Measurements from ENCODE around the gene RMND1.

The RMND1 gene

DNA sequence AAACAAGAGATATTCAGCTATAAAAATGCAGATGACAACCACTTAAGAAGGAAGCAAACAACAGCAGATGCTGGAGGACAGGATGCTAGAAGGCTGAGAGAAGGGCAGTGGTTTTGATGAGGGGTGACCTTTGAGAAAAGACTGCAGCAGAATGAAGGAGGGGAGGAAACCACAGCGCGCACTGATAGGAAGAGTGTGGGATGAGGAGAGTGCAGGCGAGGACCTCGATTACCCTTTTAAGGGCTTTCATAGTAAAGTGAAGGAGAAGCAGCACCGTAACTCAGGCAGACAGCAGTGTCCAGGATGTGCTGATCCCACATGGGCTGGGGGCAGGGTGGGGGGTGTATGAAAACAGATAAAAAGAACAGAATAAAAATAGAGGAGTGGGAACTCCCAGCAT is 79.8 kb downstream of the RMND1 start:
- Histone ChIP-seq H3K27me3 (ENCODE audit: insufficient read depth, poor library complexity, severe bottlenecking) (no peaks in the 10 kb centered on the region), H3K4me3 (replicated peaks; ENCODE audit: insufficient read depth, low read length) (no peak overlapping the region), H3K27ac (replicated peaks) (no peak overlapping the region)
- no peak for DNase-seq (ENCODE audit: low read depth in 1 of 2, low spot score in 1 of 2)
- TF ChIP-seq, protein P1, sequence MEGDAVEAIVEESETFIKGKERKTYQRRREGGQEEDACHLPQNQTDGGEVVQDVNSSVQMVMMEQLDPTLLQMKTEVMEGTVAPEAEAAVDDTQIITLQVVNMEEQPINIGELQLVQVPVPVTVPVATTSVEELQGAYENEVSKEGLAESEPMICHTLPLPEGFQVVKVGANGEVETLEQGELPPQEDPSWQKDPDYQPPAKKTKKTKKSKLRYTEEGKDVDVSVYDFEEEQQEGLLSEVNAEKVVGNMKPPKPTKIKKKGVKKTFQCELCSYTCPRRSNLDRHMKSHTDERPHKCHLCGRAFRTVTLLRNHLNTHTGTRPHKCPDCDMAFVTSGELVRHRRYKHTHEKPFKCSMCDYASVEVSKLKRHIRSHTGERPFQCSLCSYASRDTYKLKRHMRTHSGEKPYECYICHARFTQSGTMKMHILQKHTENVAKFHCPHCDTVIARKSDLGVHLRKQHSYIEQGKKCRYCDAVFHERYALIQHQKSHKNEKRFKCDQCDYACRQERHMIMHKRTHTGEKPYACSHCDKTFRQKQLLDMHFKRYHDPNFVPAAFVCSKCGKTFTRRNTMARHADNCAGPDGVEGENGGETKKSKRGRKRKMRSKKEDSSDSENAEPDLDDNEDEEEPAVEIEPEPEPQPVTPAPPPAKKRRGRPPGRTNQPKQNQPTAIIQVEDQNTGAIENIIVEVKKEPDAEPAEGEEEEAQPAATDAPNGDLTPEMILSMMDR (IDR thresholded peaks at IDR 0.05; ENCODE audit: insufficient read depth, low read length) = no peak
- TF ChIP-seq SPI1 (IDR thresholded peaks at IDR 0.05; ENCODE audit: borderline replicate concordance, low read depth) (no peak), GABPA (IDR thresholded peaks at IDR 0.05; ENCODE audit: low read depth) (no peak), POLR2AphosphoS5 (IDR thresholded peaks at IDR 0.05; ENCODE audit: low read depth) (no peak)
- TF ChIP-seq, protein P2, sequence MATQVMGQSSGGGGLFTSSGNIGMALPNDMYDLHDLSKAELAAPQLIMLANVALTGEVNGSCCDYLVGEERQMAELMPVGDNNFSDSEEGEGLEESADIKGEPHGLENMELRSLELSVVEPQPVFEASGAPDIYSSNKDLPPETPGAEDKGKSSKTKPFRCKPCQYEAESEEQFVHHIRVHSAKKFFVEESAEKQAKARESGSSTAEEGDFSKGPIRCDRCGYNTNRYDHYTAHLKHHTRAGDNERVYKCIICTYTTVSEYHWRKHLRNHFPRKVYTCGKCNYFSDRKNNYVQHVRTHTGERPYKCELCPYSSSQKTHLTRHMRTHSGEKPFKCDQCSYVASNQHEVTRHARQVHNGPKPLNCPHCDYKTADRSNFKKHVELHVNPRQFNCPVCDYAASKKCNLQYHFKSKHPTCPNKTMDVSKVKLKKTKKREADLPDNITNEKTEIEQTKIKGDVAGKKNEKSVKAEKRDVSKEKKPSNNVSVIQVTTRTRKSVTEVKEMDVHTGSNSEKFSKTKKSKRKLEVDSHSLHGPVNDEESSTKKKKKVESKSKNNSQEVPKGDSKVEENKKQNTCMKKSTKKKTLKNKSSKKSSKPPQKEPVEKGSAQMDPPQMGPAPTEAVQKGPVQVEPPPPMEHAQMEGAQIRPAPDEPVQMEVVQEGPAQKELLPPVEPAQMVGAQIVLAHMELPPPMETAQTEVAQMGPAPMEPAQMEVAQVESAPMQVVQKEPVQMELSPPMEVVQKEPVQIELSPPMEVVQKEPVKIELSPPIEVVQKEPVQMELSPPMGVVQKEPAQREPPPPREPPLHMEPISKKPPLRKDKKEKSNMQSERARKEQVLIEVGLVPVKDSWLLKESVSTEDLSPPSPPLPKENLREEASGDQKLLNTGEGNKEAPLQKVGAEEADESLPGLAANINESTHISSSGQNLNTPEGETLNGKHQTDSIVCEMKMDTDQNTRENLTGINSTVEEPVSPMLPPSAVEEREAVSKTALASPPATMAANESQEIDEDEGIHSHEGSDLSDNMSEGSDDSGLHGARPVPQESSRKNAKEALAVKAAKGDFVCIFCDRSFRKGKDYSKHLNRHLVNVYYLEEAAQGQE (IDR thresholded peaks at IDR 0.05; ENCODE audit: insufficient replicate concordance, low read depth) = no peak

DNA sequence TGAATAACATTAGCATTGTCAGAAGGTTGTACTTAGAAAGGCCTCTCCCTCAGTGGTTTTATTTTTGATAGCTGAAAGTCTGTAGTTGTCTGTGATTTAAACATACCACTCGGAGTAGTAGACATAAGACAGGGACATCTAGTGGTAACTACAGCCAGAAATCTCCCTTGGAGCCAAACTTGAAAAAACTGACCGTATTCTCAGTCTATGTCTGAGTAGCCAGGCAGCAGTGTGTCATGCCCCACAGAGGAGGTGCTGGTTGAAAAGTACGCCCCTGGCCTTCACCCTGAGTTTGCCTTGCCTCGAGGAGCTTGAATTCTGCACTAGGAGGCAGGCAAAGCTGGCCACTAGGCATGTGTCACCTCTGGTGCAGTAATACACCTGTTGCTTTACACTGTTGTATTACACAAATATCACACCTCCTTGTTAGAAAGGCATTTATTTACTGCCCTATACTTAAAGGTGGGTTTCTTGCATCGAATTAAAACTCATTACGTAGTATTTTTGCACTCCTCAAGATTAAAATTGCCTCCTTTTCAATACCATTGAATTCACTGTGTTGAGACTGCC is 81.3 kb downstream of the RMND1 start:
- no peak for DNase-seq (ENCODE audit: low read depth in 1 of 2, low spot score in 1 of 2)
- TF ChIP-seq, protein P1 (IDR thresholded peaks at IDR 0.05; ENCODE audit: insufficient read depth, low read length) = no peak
- TF ChIP-seq POLR2AphosphoS5 (IDR thresholded peaks at IDR 0.05; ENCODE audit: low read depth) (no peak), SPI1 (IDR thresholded peaks at IDR 0.05; ENCODE audit: borderline replicate concordance, low read depth) (no peak), GABPA (IDR thresholded peaks at IDR 0.05; ENCODE audit: low read depth) (no peak)
- TF ChIP-seq, protein P2 (IDR thresholded peaks at IDR 0.05; ENCODE audit: insufficient replicate concordance, low read depth) = no peak
- Histone ChIP-seq H3K27me3 (ENCODE audit: insufficient read depth, poor library complexity, severe bottlenecking) (no peaks in the 10 kb centered on the region), H3K4me3 (replicated peaks; ENCODE audit: insufficient read depth, low read length) (no peak overlapping the region), H3K27ac (replicated peaks) (no peak overlapping the region)

DNA sequence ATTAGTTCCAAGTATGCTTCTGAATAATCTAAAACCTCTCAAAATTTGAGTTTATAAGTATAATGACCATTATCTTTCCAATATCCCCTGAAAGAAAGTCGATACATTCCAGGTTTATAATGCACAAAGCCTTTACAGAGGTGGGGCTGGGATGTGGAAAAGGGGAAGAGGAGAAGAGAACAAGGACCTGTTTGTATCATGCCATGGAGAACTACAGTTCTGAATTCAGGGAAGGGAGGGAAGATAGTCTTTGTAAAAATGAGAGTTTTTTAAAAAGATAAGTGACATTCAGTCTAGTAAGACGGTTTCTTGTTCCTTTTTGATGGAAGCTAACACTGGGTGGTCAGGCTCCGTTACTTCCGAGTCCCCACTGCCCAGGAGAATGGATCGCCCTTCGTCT is 86.7 kb downstream of the RMND1 start:
- Histone ChIP-seq H3K27me3 (ENCODE audit: insufficient read depth, poor library complexity, severe bottlenecking) (no peaks in the 10 kb centered on the region), H3K27ac (replicated peaks) (no peak overlapping the region), H3K4me3 (replicated peaks; ENCODE audit: insufficient read depth, low read length) (no peak overlapping the region)
- TF ChIP-seq POLR2AphosphoS5 (IDR thresholded peaks at IDR 0.05; ENCODE audit: low read depth) (no peak), SPI1 (IDR thresholded peaks at IDR 0.05; ENCODE audit: borderline replicate concordance, low read depth) (no peak), GABPA (IDR thresholded peaks at IDR 0.05; ENCODE audit: low read depth) (no peak)
- TF ChIP-seq, protein P1 (IDR thresholded peaks at IDR 0.05; ENCODE audit: insufficient read depth, low read length) = no peak
- TF ChIP-seq, protein P2 (IDR thresholded peaks at IDR 0.05; ENCODE audit: insufficient replicate concordance, low read depth) = no peak
- no peak for DNase-seq (ENCODE audit: low read depth in 1 of 2, low spot score in 1 of 2)
